Lower leg skin (tissue), 3 donors: ENCODE results near the gene SHKBP1.

Source experiments
- CTCF ChIP-seq, 3 donors: fragments of 450-650 bp; IDR thresholded peaks; one replicate each; pipeline ENCODE4 v1.5.1; 2016; ENCODE audit warnings: antibody characterized with exemption in 3 of 3, mild to moderate bottlenecking in 3 of 3, moderate library complexity in 2 of 3
- POLR2A ChIP-seq, 2 donors: fragments of 450-650 bp; IDR thresholded peaks; one replicate each; pipeline ENCODE4 v1.6.1; 2016 to 2017; ENCODE audit warnings: antibody characterized with exemption in 2 of 2, mild to moderate bottlenecking in 1 of 2, moderate library complexity in 1 of 2

DNA sequence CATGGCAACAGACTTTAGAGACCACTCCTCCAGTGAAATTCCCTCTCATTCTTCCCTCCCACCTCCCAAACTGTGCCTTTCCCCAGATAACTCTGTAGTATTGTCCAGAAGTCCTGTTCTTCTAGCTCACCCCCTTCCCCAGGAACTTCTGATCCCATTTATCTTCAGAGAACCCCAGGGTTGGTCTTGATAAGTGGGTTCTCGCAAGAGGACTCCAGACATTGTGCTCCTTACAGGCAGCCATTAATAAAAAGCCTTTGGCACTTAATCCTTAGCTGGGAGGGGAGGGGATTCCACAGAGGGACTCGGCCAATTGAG lies 26.4 kb downstream of the SHKBP1 start:
- no peak for TF ChIP-seq CTCF (IDR thresholded peaks at IDR 0.05)
- no peak for TF ChIP-seq POLR2A (IDR thresholded peaks at IDR 0.05)
